ENCODE data around the gene NIM1K.
A peak's percentile ranks its signal among the peaks of the same experiment; 100 is the strongest.

The NIM1K gene

GRCh38 chr5:43270645-43271044 is 78.6 kb downstream of the NIM1K start:
- H3K4me1 ChIP-seq (ENCODE audit: low read length) = peaks cover 30% of the 10 kb centered on the region
- no peaks in the 10 kb centered on the region for H4K20me1 ChIP-seq (ENCODE audit: insufficient read depth, low read length)
- H3K9ac ChIP-seq (ENCODE audit: low read length) = no peak overlapping the region
- no peak overlapping the region for H3K4me2 ChIP-seq (ENCODE audit: low read length)
- H3K36me3 ChIP-seq (replicated peaks; ENCODE audit: low read depth, low read length) = no peaks in the 10 kb centered on the region
- TF ChIP-seq CTCF (IDR thresholded peaks at IDR 0.05; ENCODE audit: low read depth, low read length) (no peak), EZH2phosphoT487 (IDR thresholded peaks at IDR 0.05; ENCODE audit: low read depth) (no peak)
- H3K4me3 ChIP-seq (ENCODE audit: low read length) = no peak overlapping the region
- H3K9me3 ChIP-seq (ENCODE audit: insufficient read depth, low read length) = no peaks in the 10 kb centered on the region
- no peaks in the 10 kb centered on the region for H3K79me2 ChIP-seq (ENCODE audit: low read length)
- no peak overlapping the region for H2AFZ ChIP-seq (ENCODE audit: low read depth, low read length)
- no peak overlapping the region for H3K27ac ChIP-seq (ENCODE audit: low read length)
- H3K27me3 ChIP-seq (ENCODE audit: low read depth, low read length) = no peaks in the 10 kb centered on the region

- Histone ChIP-seq H3K9ac (ENCODE audit: low read length) (no peak overlapping the region), H3K27ac (ENCODE audit: low read length) (no peak overlapping the region), H4K20me1 (ENCODE audit: insufficient read depth, low read length) (no peaks in the 10 kb centered on the region), H3K4me2 (ENCODE audit: low read length) (no peak overlapping the region), H3K27me3 (ENCODE audit: low read depth, low read length) (no peaks in the 10 kb centered on the region), H3K4me3 (ENCODE audit: low read length) (no peak overlapping the region), H3K79me2 (ENCODE audit: low read length) (no peaks in the 10 kb centered on the region), H3K36me3 (replicated peaks; ENCODE audit: low read depth, low read length) (no peaks in the 10 kb centered on the region), H3K4me1 (ENCODE audit: low read length) (peaks cover 23% of the 10 kb centered on the region), H3K9me3 (ENCODE audit: insufficient read depth, low read length) (no peaks in the 10 kb centered on the region), H2AFZ (ENCODE audit: low read depth, low read length) (no peak overlapping the region)
- TF ChIP-seq EZH2phosphoT487 (IDR thresholded peaks at IDR 0.05; ENCODE audit: low read depth) (no peak), CTCF (IDR thresholded peaks at IDR 0.05; ENCODE audit: low read depth, low read length) (no peak)
Observed at GRCh38 chr5:43273552-43273951, 81.5 kb downstream of the NIM1K start.

- Histone ChIP-seq H3K4me1 (ENCODE audit: low read length) (peaks cover 19% of the 10 kb centered on the region), H3K4me3 (ENCODE audit: low read length) (no peak overlapping the region), H3K4me2 (ENCODE audit: low read length) (peak overlapping the region; percentile 4; the same call in 1 of the 2 replicates), H3K79me2 (ENCODE audit: low read length) (no peaks in the 10 kb centered on the region), H3K27me3 (ENCODE audit: low read depth, low read length) (no peaks in the 10 kb centered on the region), H3K36me3 (replicated peaks; ENCODE audit: low read depth, low read length) (no peaks in the 10 kb centered on the region), H4K20me1 (ENCODE audit: insufficient read depth, low read length) (no peaks in the 10 kb centered on the region), H3K9ac (ENCODE audit: low read length) (no peak overlapping the region), H3K9me3 (ENCODE audit: insufficient read depth, low read length) (no peaks in the 10 kb centered on the region), H3K27ac (ENCODE audit: low read length) (no peak overlapping the region), H2AFZ (ENCODE audit: low read depth, low read length) (no peak overlapping the region)
- TF ChIP-seq CTCF (IDR thresholded peaks at IDR 0.05; ENCODE audit: low read depth, low read length) = no peak
Observed at GRCh38 chr5:43274435-43275114, 82.5 kb downstream of the NIM1K start.

- Histone ChIP-seq H3K4me3 (ENCODE audit: low read length) (no peak overlapping the region), H3K4me1 (ENCODE audit: low read length) (peaks cover 19% of the 10 kb centered on the region), H3K79me2 (ENCODE audit: low read length) (no peaks in the 10 kb centered on the region), H3K27ac (ENCODE audit: low read length) (no peak overlapping the region), H2AFZ (ENCODE audit: low read depth, low read length) (no peak overlapping the region), H3K36me3 (replicated peaks; ENCODE audit: low read depth, low read length) (no peaks in the 10 kb centered on the region), H3K27me3 (ENCODE audit: low read depth, low read length) (no peaks in the 10 kb centered on the region), H3K9ac (ENCODE audit: low read length) (no peak overlapping the region), H4K20me1 (ENCODE audit: insufficient read depth, low read length) (no peaks in the 10 kb centered on the region), H3K4me2 (ENCODE audit: low read length) (no peak overlapping the region), H3K9me3 (ENCODE audit: insufficient read depth, low read length) (no peaks in the 10 kb centered on the region)
- no peak for TF ChIP-seq CTCF (IDR thresholded peaks at IDR 0.05; ENCODE audit: low read depth, low read length)
- no peak for TF ChIP-seq EZH2phosphoT487 (IDR thresholded peaks at IDR 0.05; ENCODE audit: low read depth)
Observed at GRCh38 chr5:43275391-43275790, 83.4 kb downstream of the NIM1K start.

All from OCI-LY3 (cell line).